Cerebellar nuclear complex (tissue), 1 donor: Measurements from ENCODE around the gene HOXD3.

ENCODE experiments used
- DNase-seq, 2 experiments: peaks; one replicate each; lab custom pipeline; 2025; lab: John Stamatoyannopoulos, UW

The HOXD3 gene

GRCh38 chr2:176162911-176163671 is 6.0 kb downstream of the HOXD3 start:
- no peak for DNase-seq

GRCh38 chr2:176163672-176164056 is 6.6 kb downstream of the HOXD3 start:
- no peak for DNase-seq

- DNase-seq, result no peak
Measured at GRCh38 chr2:176164201-176164600, 7.1 kb downstream of the HOXD3 start.

GRCh38 chr2:176164611-176165369 is 7.7 kb downstream of the HOXD3 start:
- no peak for DNase-seq

GRCh38 chr2:176165370-176166050 is 8.4 kb downstream of the HOXD3 start:
- no peak for DNase-seq

GRCh38 chr2:176166272-176166671 is 9.2 kb downstream of the HOXD3 start:
- no peak for DNase-seq

GRCh38 chr2:176167398-176167797 is 10.3 kb downstream of the HOXD3 start:
- DNase-seq, result no peak

- no peak for DNase-seq
Measured at GRCh38 chr2:176169181-176169580, 12.1 kb downstream of the HOXD3 start.

GRCh38 chr2:176169711-176170110 is 12.6 kb downstream of the HOXD3 start:
- no peak for DNase-seq

GRCh38 chr2:176170602-176171305 is 13.6 kb downstream of the HOXD3 start:
- DNase-seq, result no peak

- no peak for DNase-seq
Measured at GRCh38 chr2:176171351-176172006, 14.4 kb downstream of the HOXD3 start.

GRCh38 chr2:176172007-176172894 is 15.1 kb downstream of the HOXD3 start:
- DNase-seq, result no peak

GRCh38 chr2:176172895-176173566 is 15.9 kb downstream of the HOXD3 start:
- DNase-seq, result no peak

GRCh38 chr2:176173567-176174381 is 16.7 kb downstream of the HOXD3 start:
- DNase-seq, result no peak

- no peak for DNase-seq
Measured at GRCh38 chr2:176174382-176174823, 17.3 kb downstream of the HOXD3 start.

- DNase-seq, result no peak
Measured at GRCh38 chr2:176174824-176175708, 18.0 kb downstream of the HOXD3 start.

- DNase-seq, result no peak
Measured at GRCh38 chr2:176175709-176176607, 18.9 kb downstream of the HOXD3 start.
